LoVo (cell line): Measurements from ENCODE around the gene INPP1.

Experiments used
- DNase-seq: peaks from one replicate; pipeline ENCODE4 v3.0.0-alpha.2; 2016; ENCODE audit warnings: low spot score

INPP1 gene

DNA sequence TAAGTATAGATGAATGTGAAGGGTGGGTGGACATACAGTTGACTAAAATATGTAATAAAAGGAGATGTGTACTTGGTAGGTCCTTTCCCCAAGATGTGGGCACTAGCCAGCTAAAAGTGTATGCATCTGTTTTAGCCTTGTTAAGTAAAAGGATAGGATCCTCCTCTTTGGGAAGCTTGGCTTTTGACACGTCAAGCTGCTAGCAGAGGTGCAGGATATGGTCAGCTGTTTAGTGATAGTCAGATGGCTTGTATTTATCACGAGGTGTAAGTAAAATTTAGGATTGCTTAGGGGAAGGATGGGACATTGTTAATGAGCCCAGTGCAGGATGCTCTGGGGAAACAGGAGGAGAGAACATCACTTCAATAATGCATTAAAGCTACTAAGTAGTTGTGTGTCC is 66.2 kb downstream of the INPP1 start:
- DNase-seq, result no peak

DNA sequence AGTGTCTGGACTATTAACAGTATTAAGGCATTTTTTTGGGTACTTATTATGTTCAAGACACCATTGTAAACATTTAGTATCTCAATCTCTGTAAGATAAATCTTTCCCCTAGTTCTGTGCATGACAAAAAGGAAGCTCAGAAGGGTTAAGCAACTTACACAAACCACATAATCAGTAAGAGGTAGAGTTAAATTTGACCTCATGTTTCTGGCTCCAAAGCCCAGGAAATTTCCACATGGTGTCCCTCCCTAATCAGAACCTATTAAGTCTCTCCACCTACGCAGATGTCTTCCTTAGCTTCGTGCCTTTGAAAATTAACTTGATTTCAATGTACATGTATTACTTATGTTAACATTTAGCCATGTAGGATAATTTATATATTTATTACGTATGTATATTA is 66.8 kb downstream of the INPP1 start:
- DNase-seq, result no peak

DNA sequence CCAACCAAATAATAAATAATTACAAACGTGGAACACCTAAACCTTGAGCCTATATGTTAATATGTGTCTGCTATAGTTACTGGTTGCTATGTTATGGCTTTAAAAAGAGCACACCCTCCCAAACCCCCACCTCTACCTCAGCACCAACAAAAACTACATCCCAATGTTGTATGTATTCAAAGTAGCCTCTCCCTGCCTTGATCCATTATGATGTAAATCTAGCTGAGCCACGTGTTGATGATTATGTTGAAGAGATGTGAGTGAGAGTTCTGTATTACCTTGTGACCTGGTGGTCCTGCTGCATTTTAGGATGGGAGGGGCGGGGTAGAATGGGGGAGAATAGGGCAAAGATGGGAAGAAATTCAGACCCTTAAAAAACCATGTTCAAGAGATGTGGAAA is 69.6 kb downstream of the INPP1 start:
- no peak for DNase-seq

DNA sequence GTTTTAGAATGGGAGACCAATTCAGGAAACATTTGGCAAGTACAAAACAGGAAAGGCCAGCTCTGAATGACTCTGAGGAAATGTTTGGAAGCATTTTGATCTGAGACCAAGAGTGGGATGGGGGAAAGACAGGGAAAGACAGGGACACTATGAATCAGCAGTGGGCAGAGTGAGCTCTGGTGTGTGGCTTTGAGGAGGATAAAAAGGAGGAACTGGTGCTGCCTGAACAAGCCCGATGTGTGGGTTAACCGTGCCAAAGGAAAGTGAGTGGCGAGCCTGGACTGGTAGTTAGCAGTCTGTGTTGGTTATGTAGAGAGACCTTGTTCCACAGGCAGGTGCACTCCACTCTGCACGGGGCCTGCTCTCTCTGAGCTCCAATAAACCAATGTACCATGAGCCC is 70.0 kb downstream of the INPP1 start:
- DNase-seq, result no peak

DNA sequence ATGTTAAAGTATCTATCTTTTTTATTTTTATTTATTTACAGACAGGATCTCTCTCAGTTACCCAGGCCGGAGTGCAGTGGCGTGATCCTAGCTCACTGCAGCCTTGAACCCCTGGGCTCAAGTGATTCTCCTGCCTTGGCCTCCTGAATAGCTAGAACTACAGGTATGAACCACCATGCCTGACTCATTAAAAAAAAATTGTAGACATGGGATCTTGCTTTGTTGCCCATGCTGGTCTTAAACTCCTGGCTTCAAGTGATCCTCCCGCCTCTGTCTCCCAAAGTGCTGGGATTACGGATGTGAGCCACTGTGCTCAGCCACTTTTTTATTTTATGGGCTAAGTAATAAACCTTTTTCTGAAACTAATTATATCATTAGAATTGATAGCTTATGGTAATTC is 71.9 kb downstream of the INPP1 start:
- no peak for DNase-seq

DNA sequence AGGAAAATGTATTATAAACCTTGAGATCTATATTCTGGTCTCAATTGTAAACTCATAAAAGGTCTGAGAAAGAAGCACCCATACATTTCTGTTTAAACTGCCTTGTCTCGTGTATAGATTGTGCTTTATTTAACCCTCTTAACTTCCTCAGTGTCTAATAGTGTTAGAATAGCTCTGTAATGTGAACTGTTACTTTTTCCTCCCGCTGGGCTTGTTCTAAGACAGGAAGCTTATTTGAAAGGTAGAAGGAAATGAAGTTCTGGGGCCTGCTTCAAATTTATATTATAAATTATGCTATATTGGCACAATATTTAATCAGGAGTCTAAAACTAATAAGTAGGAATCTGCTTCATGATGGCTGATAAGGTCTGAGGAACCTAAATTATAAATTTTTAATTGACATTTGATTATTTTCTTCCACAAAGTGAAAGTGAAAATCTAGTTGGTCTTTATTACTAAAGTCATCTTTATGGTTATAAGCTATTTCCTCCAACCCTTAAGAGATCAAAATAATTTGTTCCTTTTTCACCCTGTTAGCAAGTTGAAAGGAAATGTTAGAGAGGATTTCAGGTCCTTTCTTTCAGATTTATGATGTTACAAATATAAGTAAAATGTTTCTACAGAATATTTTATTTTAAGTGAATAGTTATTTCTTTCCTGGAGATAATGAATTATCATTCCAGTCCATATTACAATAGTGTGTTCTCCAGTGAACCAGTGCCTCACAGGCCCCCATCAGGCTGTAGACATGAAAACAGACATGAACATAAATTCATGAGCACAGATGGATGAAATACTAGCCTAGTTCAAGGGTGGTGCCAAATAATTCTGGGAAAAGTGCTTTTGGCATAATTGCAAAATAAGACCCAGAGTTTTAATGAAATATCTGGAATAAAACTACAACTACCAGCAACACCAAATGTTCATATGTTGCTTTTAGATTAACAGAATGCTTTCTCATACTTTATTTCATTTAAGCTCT is 72.7 kb downstream of the INPP1 start:
- DNase-seq, result no peak

DNA sequence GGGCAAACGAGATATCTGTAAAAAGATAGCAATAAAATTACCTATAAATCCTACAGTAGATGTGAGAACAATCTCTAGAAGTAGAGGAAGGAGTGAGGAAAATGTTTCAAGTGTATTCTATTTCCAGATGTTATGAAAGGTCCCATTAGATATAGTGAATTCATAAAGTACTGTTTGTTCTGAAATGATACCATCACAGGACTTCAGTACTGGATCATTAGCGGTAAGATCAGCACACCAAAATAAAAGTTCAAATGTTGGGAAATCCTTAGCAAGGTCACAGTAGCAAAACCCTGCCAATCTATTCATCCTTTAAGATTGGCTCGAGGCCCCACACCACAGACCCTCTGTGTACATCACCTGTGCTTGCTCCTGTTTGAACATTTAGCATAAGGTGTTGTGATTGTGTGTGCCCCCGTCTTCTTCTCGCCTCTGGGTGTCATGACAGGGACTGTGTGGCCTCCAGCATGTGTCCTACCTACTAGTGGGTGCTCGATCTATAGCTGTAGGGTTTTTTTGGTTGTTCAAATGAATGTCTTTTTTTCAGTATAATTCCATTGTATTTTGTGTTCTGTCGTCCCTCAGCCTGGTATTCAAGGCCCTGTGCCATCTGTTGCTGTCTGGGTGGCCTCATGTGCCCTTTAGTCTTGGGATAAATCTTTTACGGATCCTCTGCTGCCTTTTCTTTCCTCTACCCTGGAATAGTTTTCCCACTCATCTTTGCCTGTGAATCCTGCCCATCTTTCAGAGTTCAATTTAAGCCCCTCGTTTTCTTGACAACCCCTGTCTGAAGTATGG is 73.9 kb downstream of the INPP1 start:
- DNase-seq, result no peak

DNA sequence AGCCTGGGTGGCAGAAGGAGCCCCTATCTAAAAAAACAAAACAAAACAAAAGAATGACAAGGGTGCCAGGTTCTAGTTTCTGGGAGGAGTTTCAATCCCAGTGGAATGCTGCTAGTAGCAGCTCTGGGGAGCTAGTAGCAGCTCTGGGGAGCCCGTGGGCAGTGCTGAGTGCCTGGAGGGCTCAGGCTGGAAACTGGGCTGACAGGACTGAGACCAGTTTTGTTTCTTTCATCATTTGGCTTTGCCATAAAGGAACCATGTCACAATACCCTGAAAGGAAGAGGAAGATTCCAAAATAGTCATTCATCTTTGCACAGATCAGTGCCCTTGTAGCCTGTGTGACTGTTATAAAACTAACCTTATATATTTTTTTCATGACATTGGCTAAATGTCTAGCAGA is 75.3 kb downstream of the INPP1 start:
- no peak for DNase-seq

DNA sequence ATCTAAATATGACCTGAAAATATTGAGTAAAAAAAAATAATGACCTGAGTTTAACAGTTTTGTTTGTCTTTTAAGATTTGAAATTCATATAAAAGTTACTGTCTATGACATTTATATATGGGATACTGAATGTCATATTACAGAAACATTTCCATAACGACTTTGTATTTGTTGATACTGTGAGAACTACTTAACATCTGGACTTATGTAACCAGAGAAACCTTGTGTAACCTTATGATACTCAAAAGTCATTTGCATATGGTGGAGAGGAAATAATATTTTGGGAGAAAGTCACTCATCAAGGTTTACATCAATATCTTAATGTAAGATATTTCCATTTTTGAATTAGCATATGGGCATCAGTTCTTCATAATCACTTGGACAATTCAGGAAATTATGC is 77.4 kb downstream of the INPP1 start:
- no peak for DNase-seq
